GM18499 (cell line): ENCODE data around the gene VPS25.
"Not testable (repeated sequence)": the region's sequence is repeated elsewhere in the genome, so short reads cannot be mapped to it uniquely, and the experiment has no call there.

Source experiments
- ATAC-seq: cut with Tn5 transposase; IDR thresholded peaks from one replicate; pipeline ENCODE4 v1.9.1; 2021; ENCODE audit warnings: moderate number of reproducible peaks; ENCODE audit not compliant: insufficient read depth, unreplicated experiment

The VPS25 gene

GRCh38 chr17:42767512-42767911, 5.7 kb upstream of the VPS25 start:
- ATAC-seq: no peak

GRCh38 chr17:42768006-42768405, 5.2 kb upstream of the VPS25 start:
- ATAC-seq: not testable (repeated sequence)

GRCh38 chr17:42769964-42770363, 3.3 kb upstream of the VPS25 start:
- not testable (repeated sequence) for ATAC-seq

GRCh38 chr17:42772945-42773289, 332 bp upstream of the VPS25 start:
- no peak for ATAC-seq

GRCh38 chr17:42774066-42774745, 957 bp downstream of the VPS25 start:
- ATAC-seq: no peak

DNA sequence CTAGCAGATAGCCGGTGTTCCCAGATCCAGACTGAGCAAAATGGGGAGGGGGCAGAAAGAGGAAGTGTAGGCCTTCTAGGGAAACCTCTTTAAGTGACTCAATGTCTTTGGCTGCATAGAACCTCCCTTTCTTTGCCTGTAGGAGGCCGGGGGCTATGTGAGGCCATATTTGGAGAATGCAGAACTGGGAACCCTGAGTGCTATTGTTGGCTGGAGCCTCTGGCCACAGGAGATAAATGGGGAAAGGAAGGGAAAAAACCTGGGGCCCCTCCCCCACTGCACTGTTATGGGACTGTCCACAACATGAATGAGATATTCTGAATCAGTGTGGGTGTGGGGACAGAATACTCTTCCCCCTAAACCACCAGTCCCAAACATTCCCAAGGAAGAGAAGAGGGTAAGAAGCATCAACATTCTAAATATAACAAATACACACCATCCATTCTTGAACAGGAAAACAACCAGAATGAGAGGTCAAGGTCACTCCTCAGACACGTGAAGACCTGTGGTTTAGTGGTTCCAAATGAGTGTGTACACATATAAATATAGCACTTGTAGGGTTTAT, 2.4 kb downstream of the VPS25 start:
- ATAC-seq: no peak

DNA sequence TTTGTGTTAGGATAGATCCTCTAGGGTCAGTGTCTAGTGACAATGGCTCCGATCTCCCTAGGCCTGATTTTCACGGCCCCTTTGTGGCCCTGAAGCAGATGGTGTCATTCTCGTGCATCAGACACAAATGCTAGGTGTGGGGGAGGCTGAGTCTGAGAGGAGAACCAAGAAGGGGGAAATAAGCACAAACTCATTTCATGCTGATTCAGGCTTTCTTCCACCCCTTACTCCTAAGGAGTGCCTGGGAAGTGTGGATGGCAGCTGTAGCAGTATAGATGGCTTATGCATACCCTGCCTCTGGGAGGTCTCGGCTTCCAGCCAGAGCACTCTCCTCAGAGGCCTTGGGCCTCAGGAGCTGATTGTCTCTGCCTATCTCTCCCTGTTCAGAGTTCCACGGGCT, 5.3 kb downstream of the VPS25 start:
- ATAC-seq: no peak

GRCh38 chr17:42779304-42779935, 6.2 kb downstream of the VPS25 start:
- ATAC-seq: no peak

GRCh38 chr17:42779936-42780850, 6.9 kb downstream of the VPS25 start, which contains the start of gene WNK4:
TSS of gene WNK4 (plus strand) at chr17:42780610. CDS start at chr17:42780699, 89 bp downstream.
- ATAC-seq: no peak

DNA sequence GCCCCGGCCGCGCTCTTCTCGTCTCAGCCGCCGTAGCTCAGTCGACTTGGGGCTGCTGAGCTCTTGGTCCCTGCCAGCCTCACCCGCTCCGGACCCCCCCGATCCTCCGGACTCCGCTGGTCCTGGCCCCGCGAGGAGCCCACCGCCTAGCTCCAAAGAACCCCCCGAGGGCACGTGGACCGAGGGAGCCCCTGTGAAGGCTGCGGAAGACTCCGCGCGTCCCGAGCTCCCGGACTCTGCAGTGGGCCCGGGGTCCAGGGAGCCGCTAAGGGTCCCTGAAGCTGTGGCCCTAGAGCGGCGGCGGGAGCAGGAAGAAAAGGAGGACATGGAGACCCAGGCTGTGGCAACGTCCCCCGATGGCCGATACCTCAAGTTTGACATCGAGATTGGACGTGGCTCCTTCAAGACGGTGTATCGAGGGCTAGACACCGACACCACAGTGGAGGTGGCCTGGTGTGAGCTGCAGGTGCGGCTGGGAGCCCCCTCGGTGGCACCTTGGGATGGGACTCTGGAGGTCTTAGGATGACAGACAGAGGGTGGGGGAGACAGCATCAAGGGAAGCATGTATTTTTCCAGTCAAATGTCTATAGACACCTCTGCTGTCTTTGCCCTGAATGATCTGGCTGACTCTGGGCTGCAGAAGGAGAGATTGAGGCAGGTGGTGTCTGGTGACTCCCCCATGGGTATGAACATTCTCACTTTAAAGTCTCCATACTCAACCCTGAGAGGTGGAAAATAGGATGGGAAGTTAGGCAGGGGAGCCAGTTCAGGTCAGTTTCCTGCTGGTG, 7.8 kb downstream of the VPS25 start:
- no peak for ATAC-seq

DNA sequence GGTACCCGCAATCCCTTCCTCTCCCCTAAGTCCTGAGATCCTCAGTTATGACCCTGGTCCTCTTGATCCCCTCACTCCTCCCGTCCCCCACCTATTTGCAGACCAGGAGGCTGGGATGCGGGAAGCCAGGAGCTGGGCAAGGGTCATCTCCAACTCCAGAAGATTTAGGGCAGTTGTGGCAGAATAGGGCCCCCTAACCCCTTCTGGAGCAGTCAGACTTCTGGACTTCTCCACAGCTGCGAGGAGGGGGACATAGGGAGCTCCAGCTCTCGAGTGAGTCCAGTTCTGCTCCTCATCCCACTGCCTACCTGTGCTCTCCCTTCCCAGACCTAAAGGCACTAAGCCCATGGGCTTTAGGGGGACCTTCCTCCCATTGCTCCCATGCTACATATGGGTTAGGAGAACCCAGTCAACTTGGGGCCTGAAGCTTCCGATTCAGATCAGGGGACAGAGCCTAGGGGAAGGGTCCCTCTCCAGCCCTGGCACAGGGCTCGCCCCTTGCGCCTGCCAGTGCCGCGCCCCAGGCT, 8.5 kb downstream of the VPS25 start:
- ATAC-seq: no peak

- no peak for ATAC-seq
Observed at GRCh38 chr17:42782166-42783061, 9.2 kb downstream of the VPS25 start.

DNA sequence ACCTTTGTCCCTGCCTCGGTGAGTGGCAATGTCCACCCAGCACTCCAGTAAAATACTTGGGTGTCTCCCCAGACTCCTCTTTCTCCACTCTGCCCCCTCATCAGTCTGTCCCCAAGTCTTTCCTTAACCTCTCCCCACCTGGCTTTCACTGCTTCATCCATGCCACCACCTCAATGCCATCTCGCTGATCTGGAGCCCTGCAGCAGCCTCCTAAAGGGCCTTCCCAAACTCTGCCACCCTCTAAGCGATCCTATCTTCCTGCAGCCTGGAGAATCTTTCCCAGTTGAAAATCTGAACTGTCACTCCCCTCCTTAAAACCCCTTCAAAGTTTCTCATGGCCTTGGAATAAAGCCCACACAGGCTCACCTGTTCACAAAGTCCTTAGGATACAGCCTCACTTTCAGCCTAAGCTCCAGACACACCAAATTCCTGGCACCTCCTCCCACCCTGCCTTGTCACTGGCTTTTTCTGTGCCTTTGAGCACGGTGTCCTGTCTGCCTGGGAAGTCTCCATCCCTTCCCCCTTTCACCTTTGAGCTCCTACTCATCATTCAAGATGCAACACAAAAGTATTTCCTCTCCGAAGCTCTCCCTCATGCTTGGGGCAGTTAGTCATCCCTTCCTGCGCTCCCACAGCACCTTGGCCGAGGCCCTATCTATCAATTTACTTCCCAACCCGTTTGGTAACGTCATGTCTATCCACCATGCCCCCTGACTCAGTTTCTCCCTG, 10.0 kb downstream of the VPS25 start:
- ATAC-seq: no peak

DNA sequence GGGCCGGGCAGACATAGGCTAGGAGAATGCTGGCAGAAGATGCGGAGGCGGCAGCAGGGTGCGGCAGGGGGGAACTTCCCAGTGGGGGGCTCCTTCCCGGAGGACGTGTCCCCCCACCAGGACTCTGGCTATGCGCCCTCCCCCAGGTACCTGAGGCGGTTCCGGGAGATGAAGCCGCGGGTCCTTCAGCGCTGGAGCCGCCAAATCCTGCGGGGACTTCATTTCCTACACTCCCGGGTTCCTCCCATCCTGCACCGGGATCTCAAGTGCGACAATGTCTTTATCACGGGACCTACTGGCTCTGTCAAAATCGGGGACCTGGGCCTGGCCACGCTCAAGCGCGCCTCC, 10.5 kb downstream of the VPS25 start:
- no peak for ATAC-seq

GRCh38 chr17:42784409-42784808, 11.2 kb downstream of the VPS25 start:
- no peak for ATAC-seq

DNA sequence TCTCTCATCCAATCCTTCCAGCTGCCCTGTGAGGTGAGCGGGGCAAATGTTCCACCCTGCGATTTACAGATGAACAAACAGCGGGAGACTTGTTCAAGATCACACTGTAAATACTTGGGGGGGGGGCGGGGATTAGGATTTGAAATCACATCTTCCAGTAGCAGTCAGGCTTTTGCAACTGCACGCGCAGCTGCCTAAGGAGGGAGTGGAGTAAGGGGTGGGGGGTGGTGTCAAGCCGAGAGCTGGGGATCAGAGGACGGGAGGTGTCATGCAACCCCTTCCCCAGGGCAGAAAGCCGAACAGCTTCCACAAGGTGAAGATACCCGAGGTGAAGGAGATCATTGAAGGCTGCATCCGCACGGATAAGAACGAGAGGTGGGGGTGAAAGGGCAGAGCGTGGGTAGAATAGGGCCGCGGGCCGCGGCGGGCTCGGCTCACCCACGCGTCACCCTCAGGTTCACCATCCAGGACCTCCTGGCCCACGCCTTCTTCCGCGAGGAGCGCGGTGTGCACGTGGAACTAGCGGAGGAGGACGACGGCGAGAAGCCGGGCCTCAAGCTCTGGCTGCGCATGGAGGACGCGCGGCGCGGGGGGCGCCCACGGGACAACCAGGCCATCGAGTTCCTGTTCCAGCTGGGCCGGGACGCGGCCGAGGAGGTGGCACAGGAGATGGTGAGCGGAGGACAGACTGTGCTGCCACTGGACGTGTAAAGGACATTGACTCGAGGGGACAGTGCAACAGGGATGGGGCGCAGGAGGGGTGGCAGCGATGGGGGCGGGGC, 11.8 kb downstream of the VPS25 start:
- no peak for ATAC-seq

GRCh38 chr17:42787266-42787665, 14.0 kb downstream of the VPS25 start:
- no peak for ATAC-seq

DNA sequence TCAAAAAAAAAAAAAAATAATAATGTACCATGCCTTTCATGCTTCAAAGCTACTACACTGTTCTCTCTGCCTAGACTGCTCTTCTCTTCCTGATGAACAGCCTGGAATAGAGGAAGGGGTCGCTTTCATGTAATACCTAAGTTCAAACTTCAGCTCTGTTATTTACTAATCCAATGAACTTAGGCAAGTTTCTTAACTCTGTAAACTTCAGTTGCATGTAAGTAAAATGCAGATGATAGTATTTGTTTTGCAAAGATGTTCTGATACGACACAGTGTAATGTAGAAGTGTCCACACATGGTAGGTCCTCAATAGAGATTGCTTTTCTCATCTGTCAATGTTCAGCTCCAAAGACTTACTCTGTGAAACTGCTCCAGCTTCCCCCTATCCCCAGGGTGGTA, 18.7 kb downstream of the VPS25 start:
- no peak for ATAC-seq
